HG03060 (cell line): ENCODE measurements around the gene VEZF1.
"Not testable (repeated sequence)": the region's sequence is repeated elsewhere in the genome, so short reads cannot be mapped to it uniquely, and the experiment has no call there.

Experiments used
- ATAC-seq: cut with Tn5 transposase; IDR thresholded peaks from one replicate; pipeline ENCODE4 v1.9.1; 2021; ENCODE audit warnings: low read depth, moderate number of reproducible peaks; ENCODE audit not compliant: unreplicated experiment

VEZF1 gene

DNA sequence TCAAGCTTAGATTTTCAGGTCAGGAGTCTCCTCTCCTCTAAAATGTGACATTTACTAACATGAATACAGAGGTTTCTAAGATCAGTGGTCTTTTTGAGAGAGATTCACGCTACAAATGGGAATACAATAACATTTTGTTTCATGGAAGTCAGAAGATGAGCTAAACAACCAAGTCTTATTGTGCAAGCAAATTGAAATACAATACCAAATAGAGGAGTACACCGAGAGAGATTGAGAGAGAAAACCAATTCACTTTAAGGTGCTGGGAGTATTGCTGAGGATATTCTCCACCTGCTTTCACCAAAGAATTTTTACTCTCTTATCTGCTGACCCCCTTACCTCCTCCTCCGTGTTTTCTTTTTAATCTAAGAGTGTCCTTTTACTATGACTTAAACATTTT, 11.5 kb downstream of the VEZF1 start:
- ATAC-seq = no peak

DNA sequence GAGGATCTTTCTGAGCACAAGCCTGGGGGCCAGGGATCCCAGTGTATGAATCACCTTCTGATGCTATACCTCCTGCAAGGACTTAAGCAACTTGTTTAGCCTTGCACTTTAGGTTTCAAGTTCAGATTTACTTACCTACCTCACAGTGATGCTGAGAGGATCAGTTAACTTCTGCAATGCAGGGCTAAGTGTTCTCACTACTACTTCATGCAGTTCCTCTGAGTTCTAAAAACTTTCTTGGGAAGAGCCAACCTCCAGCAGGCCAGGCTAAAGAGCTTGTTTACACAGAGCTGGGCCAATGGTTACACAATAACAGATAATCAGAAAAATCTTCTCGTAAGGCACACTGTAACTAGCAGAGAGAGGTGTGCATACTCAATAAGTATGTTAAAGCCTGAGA, 13.0 kb downstream of the VEZF1 start:
- ATAC-seq = no peak

DNA sequence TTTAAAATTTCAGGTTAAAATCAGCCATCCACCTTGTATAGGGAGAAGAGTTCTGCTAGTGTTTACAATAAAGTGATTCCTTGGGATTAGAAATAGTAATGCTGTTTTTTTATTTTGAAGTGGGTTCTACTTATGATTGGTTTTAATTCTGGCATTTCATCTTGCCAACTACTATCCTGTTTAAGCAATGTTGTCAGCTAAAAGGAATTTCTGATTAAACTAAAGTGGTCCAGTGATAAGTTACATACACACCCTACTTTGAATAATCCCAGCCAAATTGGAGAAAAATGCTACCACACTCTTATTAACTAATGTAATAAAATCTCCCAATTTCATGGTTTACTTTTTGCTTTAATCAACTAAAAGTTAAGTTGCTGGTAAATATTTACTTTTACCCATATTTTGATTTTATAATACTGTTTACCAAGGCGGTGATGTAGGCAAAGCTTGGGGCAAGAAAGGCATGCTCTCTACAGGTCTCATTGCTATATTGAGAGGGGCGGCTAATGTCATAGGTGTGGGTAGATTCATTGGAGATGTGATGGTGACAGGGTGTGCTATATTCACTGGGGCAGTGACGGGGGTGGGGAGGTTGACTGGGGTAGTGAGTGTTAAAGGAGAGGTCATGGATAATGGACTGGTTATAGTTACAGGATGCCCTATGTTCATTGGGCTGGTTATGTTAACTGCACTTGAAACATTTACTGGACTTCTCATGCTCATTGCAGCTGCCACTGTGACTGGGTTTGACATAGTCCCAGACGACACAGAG, 13.8 kb downstream of the VEZF1 start:
- ATAC-seq = not testable (repeated sequence)

DNA sequence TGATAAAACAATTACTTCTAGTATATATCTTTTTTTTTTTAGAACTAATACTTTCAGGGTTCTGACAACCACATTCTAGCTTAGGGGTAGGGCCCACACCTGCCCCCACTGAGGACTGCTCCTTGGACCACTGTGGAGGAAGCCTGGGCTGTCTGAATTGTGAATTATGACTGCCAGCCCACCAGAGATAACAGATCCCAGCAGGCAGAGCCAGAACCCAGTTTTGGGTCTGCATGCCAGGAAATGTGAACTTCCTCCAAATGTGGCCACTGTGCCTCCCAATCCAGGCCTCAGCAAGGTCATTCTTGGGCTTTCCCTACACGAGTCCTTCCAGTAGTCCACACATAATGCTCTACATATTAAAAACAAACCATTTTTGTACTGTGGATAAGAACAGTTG, 15.9 kb downstream of the VEZF1 start:
- no peak for ATAC-seq

DNA sequence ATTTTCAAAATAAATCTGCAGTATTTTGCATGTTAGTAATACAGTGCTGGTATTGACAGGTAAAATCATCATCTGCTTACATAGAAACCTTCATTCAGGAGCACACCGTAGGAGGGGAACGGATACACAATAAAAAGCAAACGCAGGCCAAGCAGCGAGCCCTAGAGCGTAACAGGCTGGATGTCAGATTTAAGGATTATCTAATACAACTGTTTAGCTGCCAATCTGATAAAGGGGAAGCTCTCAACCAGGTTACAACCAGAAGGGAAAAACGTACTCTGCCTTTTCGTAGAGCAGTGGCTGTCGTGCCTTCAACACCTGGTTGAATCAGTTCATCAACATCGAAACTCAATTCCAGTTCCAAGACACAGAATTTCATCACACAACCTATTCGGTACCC, 16.5 kb downstream of the VEZF1 start:
- ATAC-seq = no peak

DNA sequence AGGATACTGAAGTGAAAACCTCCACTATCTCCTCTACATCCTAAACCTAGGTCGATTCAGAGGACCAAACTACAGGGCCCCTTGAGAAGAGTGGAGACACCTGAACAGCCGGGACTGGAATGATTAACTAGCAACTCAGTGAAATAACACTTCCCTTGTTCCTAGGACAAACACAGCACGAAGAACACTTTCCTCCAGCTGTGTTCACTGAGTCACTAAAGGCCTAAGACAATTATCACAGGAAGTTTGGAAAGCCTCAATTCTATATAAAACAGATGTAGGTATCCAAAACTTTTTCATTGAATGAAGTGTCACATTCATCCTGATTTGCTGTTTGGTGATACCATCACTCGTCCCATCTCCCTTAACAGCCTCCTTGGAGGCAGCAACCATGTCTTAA, 17.3 kb downstream of the VEZF1 start:
- ATAC-seq = no peak

DNA sequence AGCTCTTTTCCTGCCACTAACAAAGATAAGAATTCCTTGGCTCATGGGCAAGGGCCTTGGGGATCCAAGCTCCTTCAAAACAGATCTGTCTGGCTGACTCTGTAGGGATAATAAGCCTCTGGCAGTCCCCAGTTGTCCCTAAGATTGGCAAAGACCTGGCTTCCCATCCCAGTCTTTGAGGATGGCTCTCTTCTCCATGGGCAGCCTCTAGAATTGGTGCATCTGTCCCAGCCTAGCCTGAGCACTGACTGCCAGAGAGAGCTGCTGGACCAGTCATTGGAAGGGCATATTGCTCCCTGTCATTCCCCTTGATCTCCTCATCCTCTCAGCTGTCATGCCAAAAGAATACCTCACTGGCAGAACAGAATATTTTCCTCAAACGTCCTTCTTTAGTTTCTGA, 19.6 kb downstream of the VEZF1 start:
- no peak for ATAC-seq

DNA sequence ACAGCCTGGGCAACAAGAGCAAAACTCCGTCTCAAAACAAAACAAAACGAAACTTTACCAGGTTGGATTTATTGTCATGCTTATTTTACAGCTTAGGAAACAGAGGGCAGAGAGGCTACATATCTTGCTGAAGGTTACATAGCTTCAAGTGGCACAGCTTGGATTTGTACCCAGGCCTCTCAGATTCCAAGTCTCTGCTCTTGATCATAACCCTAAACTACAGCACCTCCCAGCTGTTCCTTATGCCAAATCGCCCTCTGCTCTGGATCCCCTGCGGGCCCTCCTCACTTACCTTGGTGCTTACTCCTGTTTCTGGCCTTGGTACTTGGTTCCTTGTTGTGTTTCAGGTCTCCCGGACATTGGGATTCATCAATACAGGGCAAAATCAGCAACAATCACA, 21.2 kb downstream of the VEZF1 start:
- ATAC-seq = no peak

DNA sequence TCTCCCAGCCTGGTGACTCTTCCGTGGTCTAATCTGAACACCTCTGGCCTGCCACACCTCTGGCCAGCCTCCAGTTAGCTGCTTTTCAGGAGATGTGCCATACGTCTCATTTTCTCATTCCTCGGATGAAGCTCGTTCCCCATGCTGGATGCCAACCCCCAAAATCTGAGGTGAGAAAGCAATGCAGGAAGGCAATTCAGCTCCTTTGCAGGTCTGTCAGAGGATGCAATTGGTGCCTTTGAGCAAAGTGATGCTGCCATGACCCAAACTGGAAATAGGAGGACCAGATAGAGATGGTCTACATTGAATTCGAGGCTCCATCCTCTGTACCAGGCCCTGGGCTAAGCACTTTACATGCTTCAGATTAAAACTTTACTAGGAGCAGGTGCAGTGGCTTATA, 21.8 kb downstream of the VEZF1 start:
- no peak for ATAC-seq

DNA sequence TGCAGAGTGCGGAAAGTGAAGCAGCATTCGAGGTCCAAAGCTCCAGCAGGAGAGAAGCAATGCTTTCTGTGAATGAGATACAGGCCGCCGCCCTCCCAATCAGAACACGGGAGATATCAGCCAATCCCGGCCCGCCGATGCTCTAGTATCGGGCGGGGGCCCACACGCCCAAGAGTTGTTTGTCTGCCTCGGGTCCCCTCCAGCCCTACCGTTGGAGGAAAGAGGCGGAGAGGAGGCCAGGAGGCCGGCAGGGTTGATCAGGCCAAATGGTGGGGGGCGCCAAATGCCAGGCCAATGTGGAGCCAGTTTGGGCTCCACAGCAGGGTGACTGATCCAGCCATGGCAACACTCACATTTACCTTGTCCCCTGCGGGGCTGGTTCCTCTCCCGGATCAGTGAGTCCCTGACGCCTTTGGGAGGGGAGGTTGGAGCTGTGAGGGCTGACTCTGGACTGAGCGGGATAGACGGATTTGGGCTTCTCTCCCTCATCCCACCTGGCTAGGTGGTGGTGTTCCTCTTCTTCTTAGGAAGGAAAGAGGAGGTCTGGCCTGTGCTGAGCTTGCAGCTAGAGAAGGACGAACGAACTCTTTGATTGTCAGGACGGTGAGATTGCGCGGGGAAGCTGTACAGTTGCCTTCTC, 22.4 kb downstream of the VEZF1 start:
- ATAC-seq = no peak

DNA sequence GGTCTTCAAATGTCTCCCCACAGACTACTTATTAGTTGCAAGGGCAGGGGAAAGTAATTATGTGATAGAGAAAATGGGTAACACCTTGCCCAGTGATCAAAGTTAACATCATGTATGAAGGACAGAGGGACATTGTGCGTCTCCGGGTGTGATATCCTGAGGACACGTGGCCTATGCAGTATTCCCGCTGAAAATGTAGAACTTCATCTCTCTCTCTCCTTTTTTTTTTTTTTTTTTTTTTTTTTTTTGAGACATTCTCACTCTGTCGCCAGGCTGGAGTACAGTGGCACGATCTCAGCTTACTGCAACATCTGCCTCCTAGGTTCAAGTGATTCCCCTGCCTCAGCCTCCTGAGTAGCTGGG, 24.9 kb downstream of the VEZF1 start:
- ATAC-seq = no peak

DNA sequence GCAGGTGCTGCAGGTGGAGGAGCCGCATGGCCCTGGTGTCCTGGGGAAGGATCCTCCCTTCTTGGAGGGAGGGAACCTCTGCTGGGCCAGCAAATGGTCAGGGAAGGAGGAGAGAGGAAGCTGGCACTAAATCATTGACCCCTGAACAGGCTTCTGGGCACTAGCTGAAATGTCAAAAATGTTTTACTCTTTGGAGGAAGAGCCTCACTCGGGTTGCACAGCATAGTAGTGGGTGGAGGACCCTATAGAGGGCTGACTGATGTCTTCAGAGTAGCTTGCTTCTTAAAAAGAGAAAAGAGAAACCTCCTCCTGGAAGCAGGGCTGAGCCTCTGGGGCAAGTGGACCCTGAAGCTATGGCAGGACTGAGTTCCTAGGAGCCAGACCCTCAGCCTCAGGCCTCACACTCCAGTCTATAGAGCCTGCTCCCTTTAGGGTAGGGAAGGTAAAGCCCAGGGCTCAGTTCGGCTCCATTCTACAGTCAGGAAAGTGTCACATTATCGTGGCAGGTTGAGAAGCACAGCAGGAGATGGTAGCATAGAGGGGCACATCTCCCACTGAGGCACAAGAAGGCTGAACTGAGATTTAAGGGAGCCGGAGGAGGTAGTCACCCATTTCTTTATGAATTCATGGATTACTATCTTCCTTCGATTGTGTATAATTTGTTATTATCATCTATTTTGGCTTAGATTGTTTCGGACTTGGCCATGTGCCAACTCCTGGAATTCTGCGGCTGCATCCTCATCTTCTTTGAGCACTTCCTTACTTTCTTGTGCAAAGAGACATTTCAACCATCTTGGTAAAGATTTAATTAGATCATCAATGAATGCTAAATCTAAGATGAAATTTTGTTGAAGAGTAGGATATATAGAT, 25.5 kb downstream of the VEZF1 start:
- ATAC-seq = no peak

DNA sequence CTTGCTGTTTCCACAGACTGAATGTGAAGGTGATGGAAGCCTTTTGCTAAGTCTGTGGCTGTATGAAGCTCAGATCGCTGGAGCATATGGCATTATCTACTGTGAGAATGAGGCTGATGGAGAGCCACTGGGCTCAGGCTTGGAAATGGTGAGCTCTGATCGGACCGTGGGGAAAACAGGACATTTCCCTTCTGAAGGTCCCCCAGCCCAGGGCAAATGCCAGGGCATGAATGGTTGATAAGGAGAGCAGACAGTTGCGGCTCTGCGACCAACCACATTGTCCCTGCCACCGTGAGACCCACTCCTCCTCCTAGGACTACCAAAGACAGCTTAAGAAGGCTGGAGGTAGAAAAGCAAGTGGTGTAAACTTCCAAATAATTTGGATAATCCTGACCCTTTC, 28.1 kb downstream of the VEZF1 start:
- no peak for ATAC-seq

DNA sequence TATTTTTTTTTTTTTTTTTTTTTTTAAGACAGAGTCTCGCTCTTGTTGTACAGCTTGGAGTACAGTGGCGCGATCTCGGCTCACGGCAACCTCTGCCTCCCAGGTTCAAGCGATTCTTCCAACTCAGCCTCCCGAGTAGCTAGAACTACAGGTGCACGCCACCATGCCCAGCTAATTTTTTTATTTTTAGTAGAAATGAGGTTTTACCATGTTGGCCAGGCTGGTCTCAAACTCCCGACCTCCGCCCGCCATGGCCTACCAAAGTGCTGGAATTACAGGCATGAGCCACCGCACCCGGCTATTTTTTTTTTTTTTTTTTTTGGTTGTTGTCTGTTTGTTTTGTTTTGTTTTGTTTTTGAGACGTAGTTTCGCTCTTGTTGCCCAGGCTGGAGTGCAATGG, 29.7 kb downstream of the VEZF1 start:
- not testable (repeated sequence) for ATAC-seq

DNA sequence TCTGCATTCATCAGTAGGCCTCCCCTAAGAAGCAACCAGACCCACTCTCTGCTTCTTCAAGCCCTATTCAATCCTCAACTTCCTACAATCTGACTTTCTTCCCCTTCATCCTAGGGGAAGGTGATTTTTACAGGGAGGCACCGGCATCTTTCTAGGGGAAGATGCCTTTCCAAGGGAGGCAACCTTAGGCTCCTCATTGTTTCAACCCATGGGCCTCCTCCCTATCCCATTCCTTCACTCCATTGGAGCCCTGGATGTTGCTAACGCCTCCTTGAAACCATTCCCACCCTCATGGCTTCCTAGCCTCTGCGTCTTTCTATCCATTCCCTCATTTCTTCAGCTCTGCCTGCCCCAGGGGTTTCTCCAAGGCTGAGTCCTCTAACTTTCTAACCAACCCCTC, 30.2 kb downstream of the VEZF1 start:
- no peak for ATAC-seq

DNA sequence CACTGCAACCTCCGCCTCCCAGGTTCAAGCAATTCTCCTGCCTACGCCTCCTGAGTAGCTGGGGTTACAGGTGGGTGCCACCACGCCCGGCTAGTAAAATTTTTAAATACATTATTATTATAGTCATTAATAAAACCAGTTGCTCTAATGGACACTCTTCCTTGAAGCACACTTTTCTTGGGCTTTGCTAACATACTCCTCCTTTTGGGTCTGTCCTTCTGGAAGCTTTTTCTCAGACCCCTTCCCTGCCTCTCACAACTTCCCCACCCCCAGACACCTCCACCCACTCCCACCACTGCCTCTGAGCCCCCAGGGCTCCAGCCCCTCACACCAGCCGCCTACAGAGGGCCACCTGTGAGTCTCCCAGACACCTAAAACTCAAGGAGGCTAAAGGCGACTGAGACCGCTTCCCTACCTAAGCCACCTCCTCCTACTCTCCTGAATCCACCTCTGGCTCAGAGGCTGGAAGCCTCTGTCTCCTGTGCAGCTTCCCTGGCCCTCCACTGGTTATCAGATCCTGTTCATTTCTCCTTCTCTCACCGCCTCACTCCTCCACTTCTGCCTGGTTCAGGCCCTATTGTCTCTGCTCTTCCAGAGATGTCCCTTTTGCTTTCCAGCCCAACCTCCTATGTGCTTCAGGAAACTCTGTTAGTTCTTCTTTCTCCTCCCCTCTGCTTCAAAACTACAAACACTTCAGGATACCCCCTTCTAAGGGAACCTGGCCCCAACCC, 30.8 kb downstream of the VEZF1 start:
- ATAC-seq = no peak

DNA sequence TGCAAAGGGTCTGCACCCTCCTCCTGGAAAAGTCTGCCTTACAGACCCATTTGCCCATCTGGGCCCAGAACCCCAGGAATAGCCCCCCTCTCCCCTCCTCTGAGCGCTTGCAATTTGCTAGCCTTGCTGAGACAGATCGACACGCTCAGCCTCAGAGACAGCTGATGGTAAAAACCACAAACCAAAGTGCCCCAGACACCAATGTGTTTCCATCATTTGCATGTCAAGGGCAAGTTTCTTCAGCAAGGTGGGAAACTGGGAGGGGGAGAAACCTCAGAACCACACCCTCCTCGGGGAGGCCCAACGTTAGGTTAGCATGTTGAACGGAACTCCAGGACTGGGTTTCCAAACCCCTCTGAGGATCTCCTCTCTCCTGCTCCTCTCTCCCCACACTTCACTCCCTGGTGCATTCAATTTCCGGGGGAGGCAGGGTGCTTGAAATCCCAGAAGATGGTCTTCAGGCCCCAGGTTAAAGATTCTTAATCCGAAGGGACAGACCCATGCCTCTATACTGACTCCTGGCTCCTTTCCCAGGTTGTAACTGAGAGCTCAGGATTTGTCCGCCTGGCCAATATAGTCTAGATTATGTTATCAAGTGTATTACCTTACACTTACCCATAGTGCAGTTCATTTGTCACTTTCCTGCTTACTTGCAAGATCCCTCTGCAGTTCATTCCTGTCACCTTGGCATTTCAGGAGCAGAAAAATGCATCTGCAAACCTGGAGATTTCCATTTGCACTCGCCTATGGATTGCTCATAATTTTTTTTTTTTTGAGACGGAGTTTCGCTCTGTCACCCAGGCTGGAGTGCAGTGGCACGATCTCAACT, 31.5 kb downstream of the VEZF1 start:
- ATAC-seq = no peak

DNA sequence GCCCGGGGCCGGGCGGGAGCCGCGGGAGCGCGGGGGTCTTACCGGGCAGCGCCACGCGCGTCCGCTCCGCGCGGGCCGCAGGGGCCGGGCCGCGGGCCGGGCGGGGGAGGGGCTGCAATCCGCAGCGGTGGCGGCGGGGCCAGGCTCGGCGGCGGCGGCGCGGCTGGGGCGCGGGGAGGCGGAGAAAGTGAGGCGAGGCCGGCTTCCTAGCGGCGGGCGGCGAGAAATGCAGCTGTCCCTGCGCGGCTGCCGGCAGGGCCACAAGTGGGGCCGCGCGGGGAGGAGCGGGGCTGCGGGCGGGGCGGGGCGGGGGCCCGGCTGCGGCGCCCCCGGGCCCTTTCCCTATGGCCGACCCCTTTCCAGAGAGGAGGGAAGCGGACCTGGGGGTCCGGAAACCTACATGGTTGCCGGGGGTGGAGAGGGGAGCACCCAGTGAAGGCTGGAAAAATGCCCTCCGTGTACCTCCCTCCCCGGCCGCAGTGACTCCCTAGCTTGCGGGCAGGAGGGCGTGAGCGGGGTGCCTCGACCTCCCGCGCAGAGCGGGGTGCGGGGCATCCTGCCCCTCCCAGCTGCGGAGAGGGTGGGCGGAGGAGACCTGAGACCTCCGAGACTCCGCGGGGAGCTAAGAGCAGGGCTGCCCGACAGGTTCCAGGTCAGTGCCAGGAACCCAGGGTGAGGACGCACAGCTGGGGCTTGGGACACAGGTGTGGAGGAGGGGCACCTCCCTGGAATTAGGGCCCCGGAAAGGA, 32.7 kb downstream of the VEZF1 start, which contains the start of gene CUEDC1:
CUEDC1 (minus strand) TSS at position 230 of the 749 bp plus-strand sequence. CDS start 69,848 bp downstream, outside the sequence.
- no peak for ATAC-seq
